HG03565 (cell line): ENCODE data around the gene MYH4.

Experiments
- ATAC-seq: cut with Tn5 transposase; IDR thresholded peaks from one replicate; pipeline ENCODE4 v1.9.1; 2021; ENCODE audit warnings: mild to moderate bottlenecking, moderate library complexity; ENCODE audit not compliant: unreplicated experiment

The MYH4 gene

GRCh38 chr17:10469459-10469858 is at the start of gene MYH4:
Gene MYH4, minus strand, starts transcription at chr17:10469559. Its CDS starts 2,814 bp downstream, at chr17:10466745.
- no peak for ATAC-seq

GRCh38 chr17:10518271-10519037 is 49.1 kb upstream of the MYH4 start, which contains the start of gene MYH1:
Gene MYH1, minus strand, starts transcription at chr17:10518542. Its CDS starts 1,900 bp downstream, at chr17:10516642.
- ATAC-seq, result no peak

GRCh38 chr17:10516638-10517037 is 47.3 kb upstream of the MYH4 start:
- no peak for ATAC-seq

- ATAC-seq, result no peak
Measured at GRCh38 chr17:10516065-10516464, 46.7 kb upstream of the MYH4 start.

- no peak for ATAC-seq
Measured at GRCh38 chr17:10513299-10514067, 44.1 kb upstream of the MYH4 start.

GRCh38 chr17:10512856-10513255 is 43.5 kb upstream of the MYH4 start:
- no peak for ATAC-seq

- no peak for ATAC-seq
Measured at GRCh38 chr17:10499950-10500349, 30.6 kb upstream of the MYH4 start.

GRCh38 chr17:10492004-10492403 is 22.6 kb upstream of the MYH4 start:
- no peak for ATAC-seq

- no peak for ATAC-seq
Measured at GRCh38 chr17:10482252-10482651, 12.9 kb upstream of the MYH4 start.

GRCh38 chr17:10477701-10478100 is 8.3 kb upstream of the MYH4 start:
- ATAC-seq, result no peak

- ATAC-seq, result no peak
Measured at GRCh38 chr17:10474536-10474935, 5.2 kb upstream of the MYH4 start.

- no peak for ATAC-seq
Measured at GRCh38 chr17:10471858-10472257, 2.5 kb upstream of the MYH4 start.

- no peak for ATAC-seq
Measured at GRCh38 chr17:10463402-10463801, 6.0 kb downstream of the MYH4 start.

- ATAC-seq, result no peak
Measured at GRCh38 chr17:10460062-10460461, 9.3 kb downstream of the MYH4 start.

GRCh38 chr17:10458701-10459100 is 10.7 kb downstream of the MYH4 start:
- no peak for ATAC-seq

- ATAC-seq, result no peak
Measured at GRCh38 chr17:10457952-10458351, 11.4 kb downstream of the MYH4 start.

- no peak for ATAC-seq
Measured at GRCh38 chr17:10447026-10447931, 22.1 kb downstream of the MYH4 start.

GRCh38 chr17:10439816-10440215 is 29.5 kb downstream of the MYH4 start:
- no peak for ATAC-seq

GRCh38 chr17:10435096-10435495 is 34.3 kb downstream of the MYH4 start:
- no peak for ATAC-seq

GRCh38 chr17:10429421-10430045 is 39.8 kb downstream of the MYH4 start:
- ATAC-seq, result no peak

- no peak for ATAC-seq
Measured at GRCh38 chr17:10428781-10429180, 40.6 kb downstream of the MYH4 start.
